SU-DHL-6 (cell line): ENCODE results near the gene STARD10.

Source experiments
- EZH2phosphoT487 ChIP-seq: fragments of 200-600 bp; sonication (generic), shearing (Covaris generic); conservative IDR thresholded peaks from 2 replicates; pipeline ENCODE4 v1.6.1; 2018; ENCODE audit warnings: mild to moderate bottlenecking, antibody characterized with exemption, low read length, moderate library complexity, mixed read lengths
- TF ChIP-seq, protein P1 (sequence below): fragments of 200-600 bp; sonication (generic); IDR thresholded peaks from one replicate; pipeline ENCODE4 v1.5.1; 2017; ENCODE audit warnings: antibody characterized with exemption, mild to moderate bottlenecking, low read length, moderate library complexity; ENCODE audit not compliant: insufficient read depth, poor library complexity, severe bottlenecking

DNA sequence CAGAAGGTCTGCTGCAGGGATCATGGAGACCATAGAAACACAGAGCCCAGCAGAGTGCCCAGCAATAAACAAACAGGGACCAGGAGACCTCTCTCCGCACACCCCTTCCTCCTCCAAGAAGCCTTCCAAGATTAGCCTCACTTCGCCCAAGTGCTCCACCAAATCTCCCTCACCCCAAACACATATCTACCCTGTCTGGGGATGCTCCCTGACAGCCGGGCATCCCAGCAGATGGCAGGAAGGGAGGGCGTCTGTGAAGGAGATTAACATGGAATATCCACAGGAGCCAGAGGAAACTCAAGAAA lies 68.2 kb downstream of the STARD10 start:
- TF ChIP-seq, protein P1, sequence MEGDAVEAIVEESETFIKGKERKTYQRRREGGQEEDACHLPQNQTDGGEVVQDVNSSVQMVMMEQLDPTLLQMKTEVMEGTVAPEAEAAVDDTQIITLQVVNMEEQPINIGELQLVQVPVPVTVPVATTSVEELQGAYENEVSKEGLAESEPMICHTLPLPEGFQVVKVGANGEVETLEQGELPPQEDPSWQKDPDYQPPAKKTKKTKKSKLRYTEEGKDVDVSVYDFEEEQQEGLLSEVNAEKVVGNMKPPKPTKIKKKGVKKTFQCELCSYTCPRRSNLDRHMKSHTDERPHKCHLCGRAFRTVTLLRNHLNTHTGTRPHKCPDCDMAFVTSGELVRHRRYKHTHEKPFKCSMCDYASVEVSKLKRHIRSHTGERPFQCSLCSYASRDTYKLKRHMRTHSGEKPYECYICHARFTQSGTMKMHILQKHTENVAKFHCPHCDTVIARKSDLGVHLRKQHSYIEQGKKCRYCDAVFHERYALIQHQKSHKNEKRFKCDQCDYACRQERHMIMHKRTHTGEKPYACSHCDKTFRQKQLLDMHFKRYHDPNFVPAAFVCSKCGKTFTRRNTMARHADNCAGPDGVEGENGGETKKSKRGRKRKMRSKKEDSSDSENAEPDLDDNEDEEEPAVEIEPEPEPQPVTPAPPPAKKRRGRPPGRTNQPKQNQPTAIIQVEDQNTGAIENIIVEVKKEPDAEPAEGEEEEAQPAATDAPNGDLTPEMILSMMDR, result no peak
- no peak for TF ChIP-seq EZH2phosphoT487
